Activated T-cell treated with anti-CD3 and anti-CD28 coated beads, Interleukin-2, amount 50 U/mL, for 24 hours (primary cell): Measurements from ENCODE around the gene CSF1.
A peak's percentile ranks its signal among the peaks of the same experiment; 100 is the strongest.
"Not testable (repeated sequence)": the region's sequence is repeated elsewhere in the genome, so short reads cannot be mapped to it uniquely, and the experiment has no call there.

Experiments
- DNase-seq: peaks from one replicate; pipeline ENCODE4 v3.0.0-alpha.2; 2020
- H3K27ac Mint-ChIP-seq: 2 replicates; pipeline ENCODE4 v1.8.0; 2020; ENCODE audit warnings: mild to moderate bottlenecking, mixed read lengths
- H3K27me3 Mint-ChIP-seq: 2 replicates; pipeline ENCODE4 v1.8.0; 2020; ENCODE audit warnings: mixed read lengths
- H3K36me3 Mint-ChIP-seq: 2 replicates; pipeline ENCODE4 v1.8.0; 2020; ENCODE audit warnings: low read depth, mixed read lengths
- H3K4me1 Mint-ChIP-seq: 2 replicates; pipeline ENCODE4 v1.8.0; 2020; ENCODE audit warnings: low read depth, mixed read lengths
- H3K4me3 Mint-ChIP-seq: 2 replicates; pipeline ENCODE4 v1.8.0; 2020; ENCODE audit warnings: mild to moderate bottlenecking, moderate library complexity, mixed read lengths
- H3K9me3 Mint-ChIP-seq: 2 replicates; pipeline ENCODE4 v1.8.0; 2020; ENCODE audit warnings: mixed read lengths

The CSF1 gene

GRCh38 chr1:109917051-109917767, 6.6 kb downstream of the CSF1 start:
- Mint-ChIP-seq H3K4me1 (peaks cover 20% of the 10 kb centered on the region), H3K36me3 (peaks cover 95% of the 10 kb centered on the region), H3K27ac (no peak overlapping the region), H3K4me3 (no peak overlapping the region), H3K9me3 (no peaks in the 10 kb centered on the region), H3K27me3 (no peaks in the 10 kb centered on the region)
- DNase-seq, result no peak

- peaks cover 13% of the 10 kb centered on the region for H3K4me1 Mint-ChIP-seq
- DNase-seq, result no peak
- H3K9me3 Mint-ChIP-seq, result no peaks in the 10 kb centered on the region
- no peak overlapping the region for H3K4me3 Mint-ChIP-seq
- peaks cover 96% of the 10 kb centered on the region for H3K36me3 Mint-ChIP-seq
- H3K27me3 Mint-ChIP-seq, result no peaks in the 10 kb centered on the region
- H3K27ac Mint-ChIP-seq, result peak overlapping the region; percentile 27
These were observed 7.3 kb downstream of the CSF1 start for GRCh38 chr1:109917768-109918606.

GRCh38 chr1:109918671-109919070, 8.0 kb downstream of the CSF1 start:
- no peaks in the 10 kb centered on the region for H3K27me3 Mint-ChIP-seq
- peak overlapping the region; percentile 27 for H3K27ac Mint-ChIP-seq
- no peaks in the 10 kb centered on the region for H3K9me3 Mint-ChIP-seq
- H3K4me1 Mint-ChIP-seq, result peaks cover 6% of the 10 kb centered on the region
- peaks cover 96% of the 10 kb centered on the region for H3K36me3 Mint-ChIP-seq
- no peak overlapping the region for H3K4me3 Mint-ChIP-seq
- no peak for DNase-seq

GRCh38 chr1:109919303-109919702, 8.7 kb downstream of the CSF1 start:
- Mint-ChIP-seq H3K36me3 (peaks cover 96% of the 10 kb centered on the region), H3K9me3 (no peaks in the 10 kb centered on the region), H3K27ac (no peak overlapping the region), H3K27me3 (no peaks in the 10 kb centered on the region), H3K4me3 (no peak overlapping the region), H3K4me1 (no peaks in the 10 kb centered on the region)
- DNase-seq, result no peak

- H3K27ac Mint-ChIP-seq, result peak overlapping the region; percentile 36
- H3K27me3 Mint-ChIP-seq, result not testable (repeated sequence)
These were observed 9.7 kb downstream of the CSF1 start for GRCh38 chr1:109920391-109920790.

GRCh38 chr1:109922326-109922725, 11.7 kb downstream of the CSF1 start:
- peaks cover 96% of the 10 kb centered on the region for H3K36me3 Mint-ChIP-seq
- DNase-seq, result no peak
- H3K4me1 Mint-ChIP-seq, result no peaks in the 10 kb centered on the region
- no peaks in the 10 kb centered on the region for H3K9me3 Mint-ChIP-seq
- no peak overlapping the region for H3K4me3 Mint-ChIP-seq
- no peak overlapping the region for H3K27ac Mint-ChIP-seq
- no peaks in the 10 kb centered on the region for H3K27me3 Mint-ChIP-seq

More at GRCh38 chr1:109920391-109920790, 9.7 kb downstream of the CSF1 start:
- H3K4me3 Mint-ChIP-seq, H3K4me1 Mint-ChIP-seq, H3K9me3 Mint-ChIP-seq, DNase-seq: not testable (repeated sequence)
- peaks cover 96% of the 10 kb centered on the region for H3K36me3 Mint-ChIP-seq

GRCh38 chr1:109923131-109923945, 12.7 kb downstream of the CSF1 start:
- no peak overlapping the region for H3K27ac Mint-ChIP-seq
- H3K36me3 Mint-ChIP-seq, result peaks cover 96% of the 10 kb centered on the region
- H3K4me1 Mint-ChIP-seq, result no peaks in the 10 kb centered on the region
- H3K9me3 Mint-ChIP-seq, result no peaks in the 10 kb centered on the region
- H3K27me3 Mint-ChIP-seq, result no peaks in the 10 kb centered on the region
- peak overlapping the region; percentile 35 for H3K4me3 Mint-ChIP-seq
- no peak for DNase-seq

GRCh38 chr1:109923946-109924275, 13.3 kb downstream of the CSF1 start:
- Mint-ChIP-seq H3K36me3 (peaks cover 96% of the 10 kb centered on the region), H3K27me3 (no peaks in the 10 kb centered on the region), H3K4me3 (no peak overlapping the region), H3K4me1 (no peaks in the 10 kb centered on the region), H3K9me3 (no peaks in the 10 kb centered on the region), H3K27ac (no peak overlapping the region)
- DNase-seq, result no peak

GRCh38 chr1:109924316-109924715, 13.7 kb downstream of the CSF1 start:
- Mint-ChIP-seq H3K27ac (no peak overlapping the region), H3K4me1 (no peaks in the 10 kb centered on the region), H3K27me3 (no peaks in the 10 kb centered on the region), H3K4me3 (no peak overlapping the region), H3K9me3 (no peaks in the 10 kb centered on the region), H3K36me3 (peaks cover 96% of the 10 kb centered on the region)
- DNase-seq, result no peak

- peaks cover 100% of the 10 kb centered on the region for H3K36me3 Mint-ChIP-seq
- H3K4me3 Mint-ChIP-seq, result no peak overlapping the region
These were observed 14.7 kb downstream of the CSF1 start for GRCh38 chr1:109925159-109925990.

GRCh38 chr1:109926662-109927300, 16.1 kb downstream of the CSF1 start:
- H3K27me3 Mint-ChIP-seq, result no peaks in the 10 kb centered on the region
- no peak overlapping the region for H3K4me3 Mint-ChIP-seq
- H3K9me3 Mint-ChIP-seq, result no peaks in the 10 kb centered on the region
- peaks cover 89% of the 10 kb centered on the region for H3K36me3 Mint-ChIP-seq
- H3K4me1 Mint-ChIP-seq, result no peaks in the 10 kb centered on the region
- DNase-seq, result no peak
- no peak overlapping the region for H3K27ac Mint-ChIP-seq

More at GRCh38 chr1:109925159-109925990, 14.7 kb downstream of the CSF1 start:
- Mint-ChIP-seq H3K27ac (no peak overlapping the region), H3K27me3 (no peaks in the 10 kb centered on the region), H3K4me1 (no peaks in the 10 kb centered on the region), H3K9me3 (no peaks in the 10 kb centered on the region)
- DNase-seq, result no peak

- Mint-ChIP-seq H3K27ac (no peak overlapping the region), H3K4me3 (no peak overlapping the region), H3K9me3 (no peaks in the 10 kb centered on the region), H3K4me1 (no peaks in the 10 kb centered on the region), H3K36me3 (peaks cover 83% of the 10 kb centered on the region), H3K27me3 (no peaks in the 10 kb centered on the region)
- DNase-seq, result no peak
These were observed 16.7 kb downstream of the CSF1 start for GRCh38 chr1:109927356-109927755.

- peaks cover 78% of the 10 kb centered on the region for H3K36me3 Mint-ChIP-seq
- DNase-seq, result no peak
- no peaks in the 10 kb centered on the region for H3K4me1 Mint-ChIP-seq
- no peak overlapping the region for H3K4me3 Mint-ChIP-seq
- H3K27me3 Mint-ChIP-seq, result no peaks in the 10 kb centered on the region
- H3K9me3 Mint-ChIP-seq, result no peaks in the 10 kb centered on the region
- no peak overlapping the region for H3K27ac Mint-ChIP-seq
These were observed 17.3 kb downstream of the CSF1 start for GRCh38 chr1:109927911-109928321.
